DOHH2 (cell line): ENCODE results near the gene FCGR1A.
A peak's percentile ranks its signal among the peaks of the same experiment; 100 is the strongest.
"Not testable (repeated sequence)": the region's sequence is repeated elsewhere in the genome, so short reads cannot be mapped to it uniquely, and the experiment has no call there.

Experiments used
- H3F3A ChIP-seq: fragments of 200-600 bp; sonication (generic), shearing (Covaris generic); 2 replicates; pipeline ENCODE4 v1.6.0; 2016; ENCODE audit warnings: antibody characterized with exemption, mild to moderate bottlenecking; ENCODE audit not compliant: control insufficient read depth, insufficient read depth
- H3K27ac ChIP-seq: fragments of 200-600 bp; sonication (generic); 2 replicates; pipeline ENCODE4 v1.5.1; 2014; ENCODE audit warnings: low read depth, mild to moderate bottlenecking, low read length, moderate library complexity
- H3K27me3 ChIP-seq: fragments of 200-600 bp; sonication (generic); 2 replicates; pipeline ENCODE4 v1.6.1; 2014; ENCODE audit warnings: mild to moderate bottlenecking, low read length, mixed read lengths; ENCODE audit not compliant: control insufficient read depth
- H3K36me3 ChIP-seq: fragments of 200-600 bp; sonication (generic); 2 replicates; pipeline ENCODE4 v1.6.1; 2014; ENCODE audit warnings: mild to moderate bottlenecking, low read length, moderate library complexity, mixed read lengths; ENCODE audit not compliant: control insufficient read depth
- H3K4me1 ChIP-seq: fragments of 200-600 bp; sonication (generic); 2 replicates; pipeline ENCODE4 v1.6.1; 2014; ENCODE audit warnings: mild to moderate bottlenecking, low read length, mixed read lengths; ENCODE audit not compliant: control insufficient read depth
- H3K4me2 ChIP-seq: fragments of 200-600 bp; sonication (generic); 2 replicates; pipeline ENCODE4 v1.6.0; 2014; ENCODE audit warnings: mild to moderate bottlenecking, low read length, moderate library complexity
- H3K4me3 ChIP-seq: fragments of 200-600 bp; sonication (generic); 2 replicates; pipeline ENCODE4 v1.5.1; 2014; ENCODE audit warnings: mild to moderate bottlenecking, low read length, mixed read lengths
- H3K79me2 ChIP-seq: fragments of 200-600 bp; sonication (generic); 2 replicates; pipeline ENCODE4 v1.6.1; 2014; ENCODE audit warnings: mild to moderate bottlenecking, low read length, mixed read lengths; ENCODE audit not compliant: control insufficient read depth
- H3K9me2 ChIP-seq: fragments of 200-600 bp; sonication (generic); replicated peaks from 2 replicates; pipeline ENCODE4 v1.6.1; 2014; ENCODE audit warnings: mild to moderate bottlenecking, low read length, mixed read lengths; ENCODE audit not compliant: control insufficient read depth
- H3K9me3 ChIP-seq: fragments of 200-600 bp; sonication (generic); 2 replicates; pipeline ENCODE4 v1.6.1; 2014; ENCODE audit warnings: antibody characterized with exemption, low read length, mixed read lengths; ENCODE audit not compliant: control insufficient read depth, insufficient read depth
- H4K20me1 ChIP-seq: fragments of 200-600 bp; sonication (generic); 2 replicates; pipeline ENCODE4 v1.6.0; 2014; ENCODE audit warnings: low read depth, mild to moderate bottlenecking, antibody characterized with exemption, low read length, moderate library complexity; ENCODE audit not compliant: control insufficient read depth, insufficient read depth

FCGR1A gene

GRCh38 chr1:149804417-149805080 lies 22.1 kb downstream of the FCGR1A start:
- H3K4me2 ChIP-seq, H3K4me3 ChIP-seq, H3K9me2 ChIP-seq, H3K27ac ChIP-seq, H3K36me3 ChIP-seq, H3K9me3 ChIP-seq, H3K79me2 ChIP-seq, H4K20me1 ChIP-seq, H3F3A ChIP-seq, H3K27me3 ChIP-seq, H3K4me1 ChIP-seq: not testable (repeated sequence)

GRCh38 chr1:149810697-149811405 lies 28.4 kb downstream of the FCGR1A start:
- peak overlapping the region; percentile 44 for H3K27ac ChIP-seq
- H3F3A ChIP-seq, H3K36me3 ChIP-seq, H3K9me2 ChIP-seq, H3K4me1 ChIP-seq, H3K79me2 ChIP-seq, H3K27me3 ChIP-seq, H3K9me3 ChIP-seq, H4K20me1 ChIP-seq: not testable (repeated sequence)
- H3K4me2 ChIP-seq: peak overlapping the region; percentile 56
- peak overlapping the region; percentile 66 for H3K4me3 ChIP-seq

- Histone ChIP-seq H3K27ac (peak overlapping the region; percentile 44), H3K4me2 (peak overlapping the region; percentile 56), H3K4me3 (peak overlapping the region; percentile 66)
- H3K9me3 ChIP-seq, H3K27me3 ChIP-seq, H3K36me3 ChIP-seq, H3K9me2 ChIP-seq, H3K79me2 ChIP-seq, H3F3A ChIP-seq, H3K4me1 ChIP-seq, H4K20me1 ChIP-seq: not testable (repeated sequence)
Measured at GRCh38 chr1:149811514-149811889, 29.0 kb downstream of the FCGR1A start.

- H3K4me1 ChIP-seq, H3K27me3 ChIP-seq, H3K36me3 ChIP-seq, H3F3A ChIP-seq, H3K9me3 ChIP-seq, H4K20me1 ChIP-seq, H3K79me2 ChIP-seq, H3K9me2 ChIP-seq: not testable (repeated sequence)
- Histone ChIP-seq H3K27ac (peak overlapping the region; percentile 84), H3K4me3 (peak overlapping the region; percentile 67), H3K4me2 (peak overlapping the region; percentile 56)
Measured at GRCh38 chr1:149811890-149812829, 29.7 kb downstream of the FCGR1A start.

GRCh38 chr1:149812893-149813801 lies 30.7 kb downstream of the FCGR1A start:
- Histone ChIP-seq H3K4me3 (peak overlapping the region; percentile 67), H3K27ac (peak overlapping the region; percentile 84), H3K4me2 (peak overlapping the region; percentile 53)
- H3K4me1 ChIP-seq, H3K79me2 ChIP-seq, H3K36me3 ChIP-seq, H4K20me1 ChIP-seq, H3K9me3 ChIP-seq, H3K27me3 ChIP-seq, H3F3A ChIP-seq, H3K9me2 ChIP-seq: not testable (repeated sequence)

GRCh38 chr1:149820387-149820786 lies 37.9 kb downstream of the FCGR1A start:
- H3F3A ChIP-seq, H3K27me3 ChIP-seq, H3K9me2 ChIP-seq, H4K20me1 ChIP-seq, H3K79me2 ChIP-seq, H3K27ac ChIP-seq, H3K4me2 ChIP-seq, H3K4me1 ChIP-seq, H3K4me3 ChIP-seq, H3K9me3 ChIP-seq, H3K36me3 ChIP-seq: not testable (repeated sequence)

- H3K4me1 ChIP-seq, H3K4me3 ChIP-seq, H3K4me2 ChIP-seq, H3F3A ChIP-seq, H3K9me2 ChIP-seq, H3K27me3 ChIP-seq, H3K79me2 ChIP-seq, H3K36me3 ChIP-seq, H3K27ac ChIP-seq, H3K9me3 ChIP-seq, H4K20me1 ChIP-seq: not testable (repeated sequence)
Measured at GRCh38 chr1:149826555-149826954, 44.1 kb downstream of the FCGR1A start.
